PFSK-1 (cell line): ENCODE data around the gene PBX3.

Source experiments
- POLR2AphosphoS5 ChIP-seq: IDR thresholded peaks from 2 replicates; pipeline ENCODE4 v1.6.1; 2012; ENCODE audit warnings: low read depth, mild to moderate bottlenecking, control low read depth, low read length, moderate library complexity
- SIN3A ChIP-seq: IDR thresholded peaks from 2 replicates; pipeline ENCODE4 v1.6.1; 2012; ENCODE audit warnings: mild to moderate bottlenecking, low read length, moderate library complexity, borderline replicate concordance; ENCODE audit not compliant: insufficient read depth

- TF ChIP-seq POLR2AphosphoS5 (no peak), SIN3A (no peak)
Observed at GRCh38 chr9:125758986-125759763, 12.0 kb downstream of the PBX3 start.
